GM12878 (cell line): ENCODE measurements around the gene PIP5K1A. TPM values are rescaled to one million over a fixed set of nuclear protein-coding genes. Genes with fewer than 3 reads are reported as not detected.

Experiments used
- ATAC-seq: fragments of 200-7000 bp; cut with Tn5 transposase; 3 replicates; pipeline ENCODE4 v1.9.1; 2020; ENCODE audit warnings: mild to moderate bottlenecking, moderate library complexity
- BruUV-seq: library from RNA; stranded (reverse); fragments of 400-500 nt; replicated peaks from 2 replicates; lab custom pipeline; 2021; lab: Mats Ljungman, UMichigan
- CTCF ChIA-PET: fragments of 300-600 bp; sonication (Branson Sonifier 250); formaldehyde crosslinking; extraction: SDS; loops from one replicate; lab custom pipeline; 2021; ENCODE audit warnings: inconsistent platforms; lab: Yijun Ruan, JAX
- POLR2A ChIA-PET: fragments of 350-600 bp; formaldehyde crosslinking; extraction: SDS; loops from one replicate; lab custom pipeline; 2021; ENCODE audit warnings: inconsistent platforms; lab: Charles Lee
- RAD21 ChIA-PET: fragments of 300-600 bp; sonication (Branson Sonifier 250); formaldehyde crosslinking; loops from one replicate; lab custom pipeline; 2023; ENCODE audit warnings: antibody characterized with exemption; ENCODE audit not compliant: unreplicated experiment; lab: Charles Lee
- SMC1A ChIA-PET: fragments of 300-600 bp; sonication (Branson Sonifier 250); formaldehyde crosslinking; loops from one replicate; lab custom pipeline; 2023; ENCODE audit not compliant: unreplicated experiment, uncharacterized antibody; lab: Charles Lee
- DNase-seq: peaks from one replicate; pipeline ENCODE4 v3.0.0-alpha.2; 2011; ENCODE audit warnings: low read depth, low spot score
- FAIRE-seq: peaks from 3 replicates; lab custom pipeline; 2011; peaks lifted over from hg19 to GRCh38; lab: Jason Lieb, UNC
- H2AFZ ChIP-seq: 2 replicates; pipeline ENCODE4 v1.6.0; 2011; ENCODE audit warnings: low read depth, low read length, control low read depth; ENCODE audit not compliant: control insufficient read depth
- H3K27ac ChIP-seq: 2 replicates; pipeline ENCODE4 v1.5.1; 2011; ENCODE audit warnings: control low read depth; ENCODE audit not compliant: control insufficient read depth, insufficient read depth
- H3K27me3 ChIP-seq, 2 experiments: replicated peaks in 1 of 2; 2 replicates each; pipeline versions ENCODE4 v1.6.0 to v1.6.1; 2011; ENCODE audit warnings: low read length in 1 of 2; ENCODE audit not compliant: control insufficient read depth in 2 of 2, insufficient read depth in 2 of 2
- H3K36me3 ChIP-seq, 2 experiments: 2 replicates each; pipeline ENCODE4 v1.5.1; 2011; ENCODE audit warnings: low read length in 1 of 2; ENCODE audit not compliant: control insufficient read depth in 2 of 2, insufficient read depth in 2 of 2
- H3K4me1 ChIP-seq: 2 replicates; pipeline ENCODE4 v1.6.1; 2011; ENCODE audit warnings: mild to moderate bottlenecking, low read length, moderate library complexity, mixed read lengths; ENCODE audit not compliant: control insufficient read depth, insufficient read depth
- H3K4me2 ChIP-seq: 2 replicates; pipeline ENCODE4 v1.6.0; 2011; ENCODE audit warnings: control low read depth; ENCODE audit not compliant: control insufficient read depth, insufficient read depth
- H3K4me3 ChIP-seq: fragments of 200-600 bp; sonication (generic); 2 replicates; pipeline ENCODE4 v1.5.1; 2016
- H3K79me2 ChIP-seq: 2 replicates; pipeline ENCODE4 v1.6.0; 2011; ENCODE audit warnings: low read length; ENCODE audit not compliant: control insufficient read depth, insufficient read depth
- H3K9ac ChIP-seq: 2 replicates; pipeline ENCODE4 v1.8.0; 2011; ENCODE audit warnings: low read length, control low read depth, mixed read lengths; ENCODE audit not compliant: control insufficient read depth, insufficient read depth
- H3K9me3 ChIP-seq: replicated peaks from 3 replicates; pipeline ENCODE4 v1.5.1; 2011; ENCODE audit warnings: mild to moderate bottlenecking, low read length; ENCODE audit not compliant: control insufficient read depth, insufficient read depth
- H4K20me1 ChIP-seq: 2 replicates; pipeline ENCODE4 v1.6.0; 2011; ENCODE audit not compliant: control insufficient read depth, insufficient read depth
- IRF3 ChIP-seq: fragments of 450-650 bp; IDR thresholded peaks from 2 replicates; pipeline ENCODE4 v1.6.1; 2014; ENCODE audit warnings: mild to moderate bottlenecking
- LARP7 ChIP-seq: fragments of 450-650 bp; IDR thresholded peaks from 2 replicates; pipeline ENCODE4 v1.6.1; 2017; ENCODE audit warnings: mild to moderate bottlenecking
- MYC ChIP-seq: IDR thresholded peaks from 2 replicates; pipeline ENCODE4 v1.6.1; 2011; ENCODE audit warnings: mild to moderate bottlenecking, low read length, moderate library complexity, inconsistent platforms; ENCODE audit not compliant: insufficient read depth, insufficient replicate concordance, insufficient read length, severe bottlenecking
- PBX3 ChIP-seq: IDR thresholded peaks from 2 replicates; pipeline ENCODE4 v1.6.1; 2011; ENCODE audit warnings: mild to moderate bottlenecking, low read depth, low read length, moderate library complexity; ENCODE audit not compliant: insufficient replicate concordance
- RB1 ChIP-seq: fragments of 450-650 bp; formaldehyde crosslinking; IDR thresholded peaks from 2 replicates; pipeline ENCODE4 v1.6.1; 2017; ENCODE audit warnings: mild to moderate bottlenecking, borderline replicate concordance
- SIN3A ChIP-seq: IDR thresholded peaks from 2 replicates; pipeline ENCODE4 v1.6.1; 2012; ENCODE audit warnings: low read depth, low read length, improper control_type of control experiment
- SREBF2 ChIP-seq: IDR thresholded peaks from 2 replicates; pipeline ENCODE4 v1.6.1; 2012; ENCODE audit warnings: mild to moderate bottlenecking, low read length
- TCF3 ChIP-seq: IDR thresholded peaks from 2 replicates; pipeline ENCODE4 v1.6.1; 2012; ENCODE audit warnings: low read depth, mild to moderate bottlenecking, low read length, borderline replicate concordance; ENCODE audit not compliant: insufficient read depth
- ZBTB4 ChIP-seq: fragments of 450-650 bp; formaldehyde crosslinking; IDR thresholded peaks from 2 replicates; pipeline ENCODE4 v1.4.0; 2022; ENCODE audit warnings: mild to moderate bottlenecking, moderate library complexity
- ZSCAN29 ChIP-seq: fragments of 450-650 bp; IDR thresholded peaks from 2 replicates; pipeline ENCODE4 v1.6.1; 2017; ENCODE audit warnings: mild to moderate bottlenecking, moderate library complexity
- WGBS: methylation state at CpG from one replicate; pipeline ENCODE4 v1.1.6; 2016; ENCODE audit warnings: low lambda C conversion rate; ENCODE audit not compliant: insufficient replicate concordance, insufficient coverage; ENCODE audit errors: missing lambda C conversion rate; 5-methylcytosine and 5-hydroxymethylcytosine counted together
- in situ Hi-C: fragments of 300-500 bp; cut with MboI; formaldehyde crosslinking; loops from 9 replicates; pipeline ENCODE4 v1.14.3; 2018; ENCODE audit warnings: mixed read lengths
- intact Hi-C: fragments of 100-400 bp; cut with micrococcal nuclease; formaldehyde crosslinking; loops from one replicate; pipeline ENCODE4 v1.14.2; 2022; ENCODE audit not compliant: unreplicated experiment
- polyA plus RNA-seq, 11 experiments: library from polyadenylated mRNA; depleted of rRNA in 4 of 11; unstranded in 6 of 11; stranded (reverse) in 5 of 11; fragments of >200 nt; fragmentation: Nextera tagmentation in 4 of 11; fragmentation: Illumina TruSeq in 1 of 11; extraction: Ambion mirVana in 4 of 11; extraction: Trizol in 1 of 11; gene quantifications; 1 replicate in 1 of 11; 2 replicates in 10 of 11; pipeline versions ENCODE4 v1.2.1 to v1.2.3, GENCODE V29; 2011 to 2016; ENCODE audit warnings: inconsistent platforms in 2 of 11, missing spikeins in 2 of 11, low read depth in 1 of 11
- total RNA-seq, 4 experiments: library from RNA; depleted of rRNA in 3 of 4; stranded (reverse); fragments of >200 nt in 3 of 4; fragmentation: Illumina TruSeq in 1 of 4; extraction: Trizol in 1 of 4; gene quantifications; 2 replicates each; pipeline versions ENCODE4 v1.2.1 to v1.2.3, GENCODE V29; 2013 to 2021
- TF ChIP-seq, protein P1 (sequence below): IDR thresholded peaks from 2 replicates; pipeline ENCODE4 v1.6.1; 2012; ENCODE audit warnings: improper control_type of control experiment, low read depth, low read length; ENCODE audit not compliant: insufficient replicate concordance

Gene PIP5K1A
- total and polyA plus RNA-seq, 10 of the 15 experiments (the other 5 are each of a cell fraction or from before 2014, with no cell fraction given): 4.5 to 114 (median 51.5) TPM

GRCh38 chr1:151176514-151177045 lies 21.8 kb upstream of the PIP5K1A start (continued):
- TF ChIP-seq PBX3: no peak
- TF ChIP-seq ZSCAN29: no peak
- no peak for TF ChIP-seq LARP7
- TF ChIP-seq SREBF2: no peak
- TF ChIP-seq, all 136 proteins: peak for 0

DNA sequence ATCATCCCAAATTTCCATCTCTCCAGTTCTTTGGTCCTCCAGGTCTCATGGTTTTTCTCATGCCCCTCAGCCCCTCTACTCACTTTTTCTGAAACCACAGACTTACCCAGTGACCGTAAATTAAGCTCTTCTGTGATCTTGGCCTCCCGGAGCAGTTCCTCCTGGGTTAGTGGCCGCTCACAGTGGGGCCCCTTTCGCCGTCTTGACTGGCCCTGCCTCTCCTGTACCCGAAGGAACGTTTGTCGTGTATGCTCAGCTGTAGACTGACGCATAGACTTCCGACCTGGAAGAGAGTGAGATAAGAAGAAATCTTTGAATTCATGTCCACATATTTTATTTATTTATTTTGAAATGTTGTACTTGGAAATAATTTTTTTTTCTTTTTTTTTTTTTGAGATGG lies 14.1 kb upstream of the PIP5K1A start:
- no peak overlapping the region for H3K27ac ChIP-seq
- H3K27me3 ChIP-seq: no peaks in the 10 kb centered on the region
- peaks cover 5 to 21% of the 10 kb centered on the region in 2 experiments; a peak in 3 of 4 replicates for H3K36me3 ChIP-seq
- ATAC-seq: no peak
- 99% methylated on average over 10 of the region's 10 CpGs for WGBS
- CTCF ChIA-PET: interaction anchor here (0.9 kb wide), 1 partner anchor 85 kb away, joined by 5 read pairs; no protein-coding TSS in a partner anchor
- no peak overlapping the region for H3K9ac ChIP-seq
- no TSS peak for BruUV-seq
- no peak overlapping the region for H3K4me3 ChIP-seq
- H4K20me1 ChIP-seq: no peaks in the 10 kb centered on the region
- H3K4me2 ChIP-seq: no peak overlapping the region
- no peaks in the 10 kb centered on the region for H3K9me3 ChIP-seq
- no peak for FAIRE-seq
- intact Hi-C loops: no loop called here
- SMC1A ChIA-PET: no interaction called here
- peaks cover 4% of the 10 kb centered on the region; the same call in 1 of the 2 replicates for H3K4me1 ChIP-seq
- RAD21 ChIA-PET: no interaction called here
- POLR2A ChIA-PET: interaction anchor here (0.7 kb wide), 2 partner anchors 149 to 255 kb away, joined by 3 to 4 read pairs; no protein-coding TSS in a partner anchor
- H2AFZ ChIP-seq: no peak overlapping the region
- in situ Hi-C loops: no loop called here
- H3K79me2 ChIP-seq: peaks cover 16% of the 10 kb centered on the region
- no peak for DNase-seq
- TF ChIP-seq MYC (no peak), TCF3 (no peak), IRF3 (no peak), RB1 (no peak), ZBTB4 (CRISPR knock-in tag) (no peak), SIN3A (no peak)
- TF ChIP-seq, protein P1, sequence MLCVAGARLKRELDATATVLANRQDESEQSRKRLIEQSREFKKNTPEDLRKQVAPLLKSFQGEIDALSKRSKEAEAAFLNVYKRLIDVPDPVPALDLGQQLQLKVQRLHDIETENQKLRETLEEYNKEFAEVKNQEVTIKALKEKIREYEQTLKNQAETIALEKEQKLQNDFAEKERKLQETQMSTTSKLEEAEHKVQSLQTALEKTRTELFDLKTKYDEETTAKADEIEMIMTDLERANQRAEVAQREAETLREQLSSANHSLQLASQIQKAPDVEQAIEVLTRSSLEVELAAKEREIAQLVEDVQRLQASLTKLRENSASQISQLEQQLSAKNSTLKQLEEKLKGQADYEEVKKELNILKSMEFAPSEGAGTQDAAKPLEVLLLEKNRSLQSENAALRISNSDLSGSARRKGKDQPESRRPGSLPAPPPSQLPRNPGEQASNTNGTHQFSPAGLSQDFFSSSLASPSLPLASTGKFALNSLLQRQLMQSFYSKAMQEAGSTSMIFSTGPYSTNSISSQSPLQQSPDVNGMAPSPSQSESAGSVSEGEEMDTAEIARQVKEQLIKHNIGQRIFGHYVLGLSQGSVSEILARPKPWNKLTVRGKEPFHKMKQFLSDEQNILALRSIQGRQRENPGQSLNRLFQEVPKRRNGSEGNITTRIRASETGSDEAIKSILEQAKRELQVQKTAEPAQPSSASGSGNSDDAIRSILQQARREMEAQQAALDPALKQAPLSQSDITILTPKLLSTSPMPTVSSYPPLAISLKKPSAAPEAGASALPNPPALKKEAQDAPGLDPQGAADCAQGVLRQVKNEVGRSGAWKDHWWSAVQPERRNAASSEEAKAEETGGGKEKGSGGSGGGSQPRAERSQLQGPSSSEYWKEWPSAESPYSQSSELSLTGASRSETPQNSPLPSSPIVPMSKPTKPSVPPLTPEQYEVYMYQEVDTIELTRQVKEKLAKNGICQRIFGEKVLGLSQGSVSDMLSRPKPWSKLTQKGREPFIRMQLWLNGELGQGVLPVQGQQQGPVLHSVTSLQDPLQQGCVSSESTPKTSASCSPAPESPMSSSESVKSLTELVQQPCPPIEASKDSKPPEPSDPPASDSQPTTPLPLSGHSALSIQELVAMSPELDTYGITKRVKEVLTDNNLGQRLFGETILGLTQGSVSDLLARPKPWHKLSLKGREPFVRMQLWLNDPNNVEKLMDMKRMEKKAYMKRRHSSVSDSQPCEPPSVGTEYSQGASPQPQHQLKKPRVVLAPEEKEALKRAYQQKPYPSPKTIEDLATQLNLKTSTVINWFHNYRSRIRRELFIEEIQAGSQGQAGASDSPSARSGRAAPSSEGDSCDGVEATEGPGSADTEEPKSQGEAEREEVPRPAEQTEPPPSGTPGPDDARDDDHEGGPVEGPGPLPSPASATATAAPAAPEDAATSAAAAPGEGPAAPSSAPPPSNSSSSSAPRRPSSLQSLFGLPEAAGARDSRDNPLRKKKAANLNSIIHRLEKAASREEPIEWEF: no peak
